ENCODE data around the gene TFPI2. TPM values are rescaled to one million over a fixed set of nuclear protein-coding genes. Genes with fewer than 3 reads are reported as not detected.

The TFPI2 gene
- total and polyA plus RNA-seq, 4 donors: 1.4 to 9.1 (median 3.6) TPM

DNA sequence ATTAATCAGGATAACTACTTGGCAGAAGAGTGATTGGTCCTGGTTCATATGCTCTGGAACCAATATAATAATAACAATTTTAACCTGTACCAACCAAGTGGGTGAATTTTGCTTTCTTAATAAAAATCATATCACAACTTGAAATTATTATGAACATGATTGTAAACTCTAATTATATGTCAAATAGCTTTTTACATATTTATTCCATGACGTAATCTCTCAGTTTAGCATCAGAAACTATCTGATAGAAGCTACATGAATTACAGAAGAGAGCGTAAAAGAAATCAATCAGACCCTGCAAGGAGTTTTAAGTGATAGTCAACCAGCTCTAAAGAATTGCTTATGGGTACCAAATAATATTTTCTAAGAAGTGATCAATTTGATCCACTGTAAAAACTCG is 41.1 kb upstream of the TFPI2 start (continued):
- TF ChIP-seq HNF4A (conservative IDR thresholded peaks at IDR 0.05): no peak

GRCh38 chr7:93927585-93927984 is 37.0 kb upstream of the TFPI2 start:
- Histone ChIP-seq H3K4me3 (ENCODE audit: low read depth in 1 of 3, low read length in 3 of 3) (no peak overlapping the region), H3K36me3 (ENCODE audit: control insufficient read depth in 4 of 4, insufficient read depth in 3 of 4, low read depth in 1 of 4, low read length in 3 of 4) (no peaks in the 10 kb centered on the region), H3K27ac (ENCODE audit: low read depth in 1 of 2, low read length in 2 of 2) (no peak overlapping the region), H3K4me1 (ENCODE audit: control insufficient read depth in 4 of 4, insufficient read depth in 4 of 4, low read length in 3 of 4) (peaks cover 0 to 1% (median 0%) of the 10 kb centered on the region in 4 donors), H3K9me3 (ENCODE audit: control insufficient read depth in 4 of 4, low read length in 3 of 4) (no peaks in the 10 kb centered on the region), H3K27me3 (ENCODE audit: control insufficient read depth in 4 of 4, insufficient read depth in 4 of 4, low read length in 3 of 4) (peaks cover 0 to 5% (median 0%) of the 10 kb centered on the region in 4 donors), H3K9ac (ENCODE audit: low read depth in 1 of 2, low read length in 2 of 2) (no peak overlapping the region)
- no peak for TF ChIP-seq RAD21 (IDR thresholded peaks at IDR 0.05)
- TF ChIP-seq RXRA (IDR thresholded peaks at IDR 0.05): no peak
- no peak for TF ChIP-seq NR2F2 (IDR thresholded peaks at IDR 0.05)
- no peak for TF ChIP-seq FOXA2 (IDR thresholded peaks at IDR 0.05)
- no peak for TF ChIP-seq JUND (IDR thresholded peaks at IDR 0.05)
- TF ChIP-seq HNF4A (conservative IDR thresholded peaks at IDR 0.05): no peak
- TF ChIP-seq GABPA (IDR thresholded peaks at IDR 0.05 in 1 of 2, conservative IDR thresholded peaks at IDR 0.05 in 1 of 2): no peak
- no peak for TF ChIP-seq FOXA1 (IDR thresholded peaks at IDR 0.05)
- no peak for TF ChIP-seq ZBTB33 (IDR thresholded peaks at IDR 0.05)
- TF ChIP-seq, protein P1, sequence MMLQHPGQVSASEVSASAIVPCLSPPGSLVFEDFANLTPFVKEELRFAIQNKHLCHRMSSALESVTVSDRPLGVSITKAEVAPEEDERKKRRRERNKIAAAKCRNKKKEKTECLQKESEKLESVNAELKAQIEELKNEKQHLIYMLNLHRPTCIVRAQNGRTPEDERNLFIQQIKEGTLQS (IDR thresholded peaks at IDR 0.05): no peak
- TF ChIP-seq SP1 (IDR thresholded peaks at IDR 0.05): no peak
- TF ChIP-seq EGR1 (IDR thresholded peaks at IDR 0.05; ENCODE audit: low read depth in 2 of 2): no peak
- TF ChIP-seq HNF4G (IDR thresholded peaks at IDR 0.05): no peak
- TF ChIP-seq YY1 (IDR thresholded peaks at IDR 0.05): no peak
- TF ChIP-seq, protein P2, sequence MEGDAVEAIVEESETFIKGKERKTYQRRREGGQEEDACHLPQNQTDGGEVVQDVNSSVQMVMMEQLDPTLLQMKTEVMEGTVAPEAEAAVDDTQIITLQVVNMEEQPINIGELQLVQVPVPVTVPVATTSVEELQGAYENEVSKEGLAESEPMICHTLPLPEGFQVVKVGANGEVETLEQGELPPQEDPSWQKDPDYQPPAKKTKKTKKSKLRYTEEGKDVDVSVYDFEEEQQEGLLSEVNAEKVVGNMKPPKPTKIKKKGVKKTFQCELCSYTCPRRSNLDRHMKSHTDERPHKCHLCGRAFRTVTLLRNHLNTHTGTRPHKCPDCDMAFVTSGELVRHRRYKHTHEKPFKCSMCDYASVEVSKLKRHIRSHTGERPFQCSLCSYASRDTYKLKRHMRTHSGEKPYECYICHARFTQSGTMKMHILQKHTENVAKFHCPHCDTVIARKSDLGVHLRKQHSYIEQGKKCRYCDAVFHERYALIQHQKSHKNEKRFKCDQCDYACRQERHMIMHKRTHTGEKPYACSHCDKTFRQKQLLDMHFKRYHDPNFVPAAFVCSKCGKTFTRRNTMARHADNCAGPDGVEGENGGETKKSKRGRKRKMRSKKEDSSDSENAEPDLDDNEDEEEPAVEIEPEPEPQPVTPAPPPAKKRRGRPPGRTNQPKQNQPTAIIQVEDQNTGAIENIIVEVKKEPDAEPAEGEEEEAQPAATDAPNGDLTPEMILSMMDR (IDR thresholded peaks at IDR 0.05; ENCODE audit: low read depth, low read length, missing input control): no peak
- TF ChIP-seq TAF1 (conservative IDR thresholded peaks at IDR 0.05): no peak
- no peak for DNase-seq (ENCODE audit: low spot score)
- 67% methylated on average over 3 of the region's 3 CpGs for WGBS

GRCh38 chr7:93926800-93927199 is 36.2 kb upstream of the TFPI2 start:
- 61% methylated on average over 1 of the region's 1 CpG for WGBS
- no peak overlapping the region for H3K27ac ChIP-seq (ENCODE audit: low read depth in 1 of 2, low read length in 2 of 2)
- peaks cover 0 to 5% (median 1%) of the 10 kb centered on the region in 4 donors for H3K4me1 ChIP-seq (ENCODE audit: control insufficient read depth in 4 of 4, insufficient read depth in 4 of 4, low read length in 3 of 4)
- no peak for DNase-seq (ENCODE audit: low spot score)
- H3K36me3 ChIP-seq (ENCODE audit: control insufficient read depth in 4 of 4, insufficient read depth in 3 of 4, low read depth in 1 of 4, low read length in 3 of 4): no peaks in the 10 kb centered on the region
- peaks cover 0 to 5% (median 0%) of the 10 kb centered on the region in 4 donors for H3K27me3 ChIP-seq (ENCODE audit: control insufficient read depth in 4 of 4, insufficient read depth in 4 of 4, low read length in 3 of 4)
- no peak overlapping the region for H3K4me3 ChIP-seq (ENCODE audit: low read depth in 1 of 3, low read length in 3 of 3)
- TF ChIP-seq SP1 (IDR thresholded peaks at IDR 0.05) (no peak), RAD21 (IDR thresholded peaks at IDR 0.05) (no peak), FOXA2 (IDR thresholded peaks at IDR 0.05) (no peak), GABPA (IDR thresholded peaks at IDR 0.05 in 1 of 2, conservative IDR thresholded peaks at IDR 0.05 in 1 of 2) (no peak), TAF1 (conservative IDR thresholded peaks at IDR 0.05) (no peak), JUND (IDR thresholded peaks at IDR 0.05) (no peak)
- TF ChIP-seq, protein P3, sequence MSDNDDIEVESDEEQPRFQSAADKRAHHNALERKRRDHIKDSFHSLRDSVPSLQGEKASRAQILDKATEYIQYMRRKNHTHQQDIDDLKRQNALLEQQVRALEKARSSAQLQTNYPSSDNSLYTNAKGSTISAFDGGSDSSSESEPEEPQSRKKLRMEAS (IDR thresholded peaks at IDR 0.05): no peak
- H3K9ac ChIP-seq (ENCODE audit: low read depth in 1 of 2, low read length in 2 of 2): no peak overlapping the region
- H3K9me3 ChIP-seq (ENCODE audit: control insufficient read depth in 4 of 4, low read length in 3 of 4): no peaks in the 10 kb centered on the region

All from liver (tissue), 9 donors.